Brain microvascular endothelial cell (primary cell): ENCODE results near the gene RNF180.
"Not testable (repeated sequence)": the region's sequence is repeated elsewhere in the genome, so short reads cannot be mapped to it uniquely, and the experiment has no call there.

ENCODE experiments used
- DNase-seq: peaks from one replicate; pipeline ENCODE4 v3.0.0-alpha.2; 2020
- H3K27ac ChIP-seq: fragments of 250-450 bp; sonication (Bioruptor Pico); 2 replicates; pipeline ENCODE4 v1.5.1; 2020; ENCODE audit warnings: mild to moderate bottlenecking, moderate library complexity
- H3K27me3 ChIP-seq: fragments of 250-450 bp; sonication (Bioruptor Pico); replicated peaks from 2 replicates; pipeline ENCODE4 v1.5.1; 2020; ENCODE audit warnings: mild to moderate bottlenecking
- H3K36me3 ChIP-seq: fragments of 250-450 bp; sonication (Bioruptor Pico); replicated peaks from 2 replicates; pipeline ENCODE4 v1.5.1; 2020; ENCODE audit warnings: mild to moderate bottlenecking
- H3K4me3 ChIP-seq: 2 replicates; pipeline ENCODE4 v1.5.1; 2011; ENCODE audit warnings: low read depth, mild to moderate bottlenecking, control low read depth, low read length, moderate library complexity
- in situ Hi-C: cut with HindIII; loops from 2 replicates; pipeline ENCODE4 v1.10.0; 2017; ENCODE audit warnings: low sequenced_read_pairs, low pct_ligation_motif_present
- TF ChIP-seq, protein P1 (sequence below): IDR thresholded peaks from 2 replicates; pipeline ENCODE4 v1.5.1; 2011; ENCODE audit warnings: low read depth, mild to moderate bottlenecking, moderate library complexity, low read length, control low read depth, inconsistent platforms; ENCODE audit errors: missing control alignments

Gene RNF180

DNA sequence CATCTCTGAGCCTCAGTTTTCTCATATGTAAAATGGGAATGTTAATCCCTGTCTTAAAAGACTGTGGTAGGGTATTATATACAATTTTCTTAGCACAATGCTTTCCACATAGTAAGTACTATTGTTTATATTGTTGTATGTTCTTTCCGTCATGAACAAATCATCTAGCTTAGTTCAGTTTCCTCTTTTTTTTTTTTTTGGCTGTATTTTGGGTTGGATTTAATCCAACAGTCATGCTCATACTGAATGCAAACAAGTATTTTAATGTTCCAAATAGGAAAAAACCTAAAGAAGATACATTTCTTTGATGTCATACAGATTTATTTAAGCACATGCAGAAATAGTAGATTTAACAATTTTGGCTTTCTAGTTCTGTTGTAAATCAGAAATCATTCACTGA, 95.1 kb downstream of the RNF180 start:
- Histone ChIP-seq H3K27ac (no peak overlapping the region), H3K4me3 (no peak overlapping the region), H3K36me3 (no peaks in the 10 kb centered on the region), H3K27me3 (no peaks in the 10 kb centered on the region)
- in situ Hi-C loops: no loop called here
- no peak for DNase-seq
- TF ChIP-seq, protein P1, sequence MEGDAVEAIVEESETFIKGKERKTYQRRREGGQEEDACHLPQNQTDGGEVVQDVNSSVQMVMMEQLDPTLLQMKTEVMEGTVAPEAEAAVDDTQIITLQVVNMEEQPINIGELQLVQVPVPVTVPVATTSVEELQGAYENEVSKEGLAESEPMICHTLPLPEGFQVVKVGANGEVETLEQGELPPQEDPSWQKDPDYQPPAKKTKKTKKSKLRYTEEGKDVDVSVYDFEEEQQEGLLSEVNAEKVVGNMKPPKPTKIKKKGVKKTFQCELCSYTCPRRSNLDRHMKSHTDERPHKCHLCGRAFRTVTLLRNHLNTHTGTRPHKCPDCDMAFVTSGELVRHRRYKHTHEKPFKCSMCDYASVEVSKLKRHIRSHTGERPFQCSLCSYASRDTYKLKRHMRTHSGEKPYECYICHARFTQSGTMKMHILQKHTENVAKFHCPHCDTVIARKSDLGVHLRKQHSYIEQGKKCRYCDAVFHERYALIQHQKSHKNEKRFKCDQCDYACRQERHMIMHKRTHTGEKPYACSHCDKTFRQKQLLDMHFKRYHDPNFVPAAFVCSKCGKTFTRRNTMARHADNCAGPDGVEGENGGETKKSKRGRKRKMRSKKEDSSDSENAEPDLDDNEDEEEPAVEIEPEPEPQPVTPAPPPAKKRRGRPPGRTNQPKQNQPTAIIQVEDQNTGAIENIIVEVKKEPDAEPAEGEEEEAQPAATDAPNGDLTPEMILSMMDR: no peak

GRCh38 chr5:64269164-64269563, 103.5 kb downstream of the RNF180 start:
- Histone ChIP-seq H3K27me3 (no peaks in the 10 kb centered on the region), H3K36me3 (no peaks in the 10 kb centered on the region), H3K27ac (no peak overlapping the region), H3K4me3 (no peak overlapping the region)
- DNase-seq: no peak
- in situ Hi-C loops: no loop called here
- TF ChIP-seq, protein P1: no peak

GRCh38 chr5:64273276-64273675, 107.6 kb downstream of the RNF180 start:
- in situ Hi-C loops: no loop called here
- TF ChIP-seq, protein P1: no peak
- H3K4me3 ChIP-seq: no peak overlapping the region
- no peak overlapping the region for H3K27ac ChIP-seq
- no peaks in the 10 kb centered on the region for H3K36me3 ChIP-seq
- H3K27me3 ChIP-seq: no peaks in the 10 kb centered on the region
- DNase-seq: no peak

DNA sequence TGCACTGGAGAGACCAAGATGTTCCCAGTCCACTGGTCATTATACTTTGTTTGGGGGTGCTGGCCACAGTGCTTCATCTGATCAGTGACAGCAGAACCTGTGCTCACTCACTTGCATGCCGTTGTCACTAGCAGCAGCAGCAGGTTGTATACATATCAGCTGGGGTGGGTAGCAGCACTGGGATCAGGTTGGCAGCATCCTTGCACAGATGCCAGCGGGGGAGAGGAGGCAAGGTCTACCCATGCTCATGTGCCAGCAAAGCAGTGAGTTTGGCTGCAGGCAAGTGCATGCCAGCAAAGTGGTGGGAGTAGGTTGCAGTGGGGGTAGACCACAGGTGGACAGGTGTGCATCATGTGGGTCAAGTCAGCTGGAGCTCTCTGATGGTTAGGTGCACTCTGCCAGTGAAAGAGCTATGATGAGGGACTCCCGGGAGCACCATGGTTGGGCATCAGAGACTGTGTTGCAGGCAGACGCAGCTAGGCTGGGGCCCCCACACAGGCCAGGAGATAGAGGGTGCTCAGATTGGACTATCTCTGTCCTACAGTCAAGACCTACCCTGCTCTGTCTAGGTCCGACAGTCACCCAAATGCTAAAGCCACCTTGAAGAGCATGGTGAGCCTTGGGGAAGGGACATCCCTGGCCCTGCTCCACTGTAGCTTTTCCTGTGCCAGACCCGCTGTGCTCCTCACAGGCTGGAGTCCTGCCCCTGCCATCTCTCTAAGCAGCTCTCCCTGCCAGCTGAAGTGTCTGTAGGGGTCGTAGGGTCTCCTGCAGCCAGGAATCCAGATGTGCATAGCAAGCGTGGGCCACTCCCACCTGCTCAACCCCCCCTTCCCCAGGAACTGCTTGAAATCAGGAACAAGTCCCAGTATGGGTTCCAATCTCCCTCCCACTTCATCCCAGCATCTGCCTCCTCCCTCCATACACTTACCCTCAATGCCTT, 119.8 kb downstream of the RNF180 start:
- in situ Hi-C loops: no loop called here
- no peak overlapping the region for H3K4me3 ChIP-seq
- TF ChIP-seq, protein P1: no peak
- no peaks in the 10 kb centered on the region for H3K27me3 ChIP-seq
- no peak for DNase-seq
- H3K27ac ChIP-seq: no peak overlapping the region
- no peaks in the 10 kb centered on the region for H3K36me3 ChIP-seq

- DNase-seq: no peak
- no peaks in the 10 kb centered on the region for H3K27me3 ChIP-seq
- in situ Hi-C loops: no loop called here
- no peak overlapping the region for H3K27ac ChIP-seq
- TF ChIP-seq, protein P1: no peak
- H3K4me3 ChIP-seq: no peak overlapping the region
- no peaks in the 10 kb centered on the region for H3K36me3 ChIP-seq
These were observed 120.7 kb downstream of the RNF180 start for GRCh38 chr5:64286381-64286780.

GRCh38 chr5:64288496-64288895, 122.9 kb downstream of the RNF180 start:
- H3K36me3 ChIP-seq, H3K27me3 ChIP-seq, H3K4me3 ChIP-seq, H3K27ac ChIP-seq, in situ Hi-C loops: not testable (repeated sequence)
- peak; percentile 52 for DNase-seq
